GM12892 (cell line): ENCODE data around the gene CLN6.

Experiments
- POLR2A ChIP-seq: IDR thresholded peaks from 2 replicates; pipeline ENCODE4 v1.6.1; 2011; ENCODE audit warnings: low read depth, low read length, control low read depth
- POLR2AphosphoS5 ChIP-seq: IDR thresholded peaks from 2 replicates; pipeline ENCODE4 v1.6.1; 2011; ENCODE audit warnings: low read depth, low read length, control low read depth
- TAF1 ChIP-seq: IDR thresholded peaks from 2 replicates; pipeline ENCODE4 v1.6.1; 2011; ENCODE audit warnings: low read depth, mild to moderate bottlenecking, control low read depth, low read length, borderline replicate concordance

DNA sequence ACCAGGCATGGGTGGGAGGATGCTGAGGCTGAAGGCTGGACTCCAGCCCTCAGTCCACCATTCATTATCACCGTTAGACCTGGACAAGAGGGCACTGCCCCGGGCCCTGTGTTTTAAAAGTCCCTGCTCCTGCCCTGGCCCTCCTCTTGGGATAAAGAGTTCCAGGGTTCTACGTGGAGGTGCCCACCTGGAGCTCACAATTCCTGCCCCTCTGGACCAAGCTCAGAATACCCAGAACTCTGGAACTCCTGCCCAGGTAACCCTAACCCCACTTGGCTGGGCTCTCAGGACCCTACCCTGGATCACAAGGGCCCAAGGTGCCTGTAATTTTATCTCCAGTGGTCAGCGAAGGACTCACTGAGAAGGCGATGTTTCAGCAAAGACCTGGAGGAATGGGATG, 25.6 kb downstream of the CLN6 start:
- TF ChIP-seq POLR2A: no peak
- TF ChIP-seq POLR2AphosphoS5: no peak
- TF ChIP-seq TAF1: no peak
